DMS153 treated with DMSO at 0.1 percent for 48 hours (cell line): ENCODE data around the gene ETV6.

Source experiments
- DNase-seq: peaks from one replicate; lab custom pipeline; 2025; ENCODE audit not compliant: unreplicated experiment; lab: John Stamatoyannopoulos, UW

ETV6 gene

GRCh38 chr12:11734580-11735180 lies 85.2 kb downstream of the ETV6 start:
- DNase-seq: no peak

DNA sequence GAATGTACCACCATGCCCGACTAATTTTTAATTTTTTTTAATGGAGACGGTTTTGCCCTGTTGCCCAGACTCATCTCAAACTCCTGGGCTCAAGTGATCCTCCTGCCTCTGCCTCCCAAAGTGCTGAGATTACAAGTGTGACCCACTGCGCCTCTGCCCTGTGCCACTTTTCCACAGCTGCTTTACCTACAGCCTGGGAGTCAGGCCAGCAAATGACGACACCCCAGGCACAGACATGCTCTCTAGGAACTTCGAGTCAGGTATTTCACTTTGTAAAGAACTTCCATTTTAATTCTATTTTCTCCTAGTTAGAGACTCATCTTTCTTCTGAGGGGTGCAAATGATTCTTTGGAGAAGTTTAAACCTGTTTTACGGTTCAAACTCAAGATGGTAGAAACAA lies 89.0 kb downstream of the ETV6 start:
- DNase-seq: no peak

- no peak for DNase-seq
Measured at GRCh38 chr12:11739980-11740577, 90.6 kb downstream of the ETV6 start.

DNA sequence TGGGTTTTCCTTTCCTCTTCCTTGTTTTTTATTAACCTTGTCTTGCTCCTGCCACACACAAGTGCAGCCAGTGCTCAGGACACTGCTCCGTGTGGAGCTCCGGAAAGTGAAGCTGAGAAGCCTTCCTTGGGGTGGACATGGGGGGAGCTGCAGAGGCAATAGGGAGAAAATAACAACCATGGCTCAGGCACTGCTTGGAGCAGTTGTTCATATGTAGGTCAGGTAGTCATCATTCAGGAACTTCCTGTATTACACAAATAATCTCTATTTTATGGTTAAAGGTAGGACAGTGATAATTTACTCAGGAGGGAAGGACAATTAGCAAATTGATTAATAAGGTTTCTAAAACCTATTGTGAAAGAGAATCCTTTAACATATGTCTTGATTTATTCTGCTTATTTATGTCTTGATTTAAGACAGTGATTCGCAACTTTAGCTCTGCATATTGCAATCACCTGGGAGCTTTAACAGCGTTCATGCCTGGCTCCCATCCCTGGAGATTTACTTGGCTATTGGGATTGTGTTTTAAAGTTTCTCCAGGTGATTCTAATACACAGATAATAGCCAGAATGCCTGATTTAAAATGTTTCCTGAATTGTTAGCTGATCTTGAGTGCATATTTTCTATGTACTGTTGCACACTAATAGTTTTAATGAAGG lies 92.1 kb downstream of the ETV6 start:
- no peak for DNase-seq

- no peak for DNase-seq
Measured at GRCh38 chr12:11743423-11744409, 94.2 kb downstream of the ETV6 start.

DNA sequence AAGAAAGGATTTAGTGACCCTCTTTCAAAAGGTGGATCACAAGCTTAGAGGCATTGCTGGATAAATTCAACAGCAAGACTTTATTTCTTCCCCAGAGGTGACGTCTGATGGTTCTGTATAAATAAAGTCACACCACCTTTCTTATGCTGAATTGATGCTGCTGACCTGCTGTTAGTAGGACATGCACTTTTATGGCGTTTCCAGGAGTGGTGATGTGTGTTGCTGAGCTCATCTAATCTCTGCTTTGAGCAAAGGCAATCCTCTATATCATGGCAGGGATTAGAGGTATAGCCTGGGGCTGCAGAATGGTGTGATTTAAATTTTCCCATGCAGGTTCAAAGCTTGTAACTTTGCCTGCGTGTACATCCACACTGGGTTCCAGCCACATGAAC lies 94.9 kb downstream of the ETV6 start:
- DNase-seq: no peak

DNA sequence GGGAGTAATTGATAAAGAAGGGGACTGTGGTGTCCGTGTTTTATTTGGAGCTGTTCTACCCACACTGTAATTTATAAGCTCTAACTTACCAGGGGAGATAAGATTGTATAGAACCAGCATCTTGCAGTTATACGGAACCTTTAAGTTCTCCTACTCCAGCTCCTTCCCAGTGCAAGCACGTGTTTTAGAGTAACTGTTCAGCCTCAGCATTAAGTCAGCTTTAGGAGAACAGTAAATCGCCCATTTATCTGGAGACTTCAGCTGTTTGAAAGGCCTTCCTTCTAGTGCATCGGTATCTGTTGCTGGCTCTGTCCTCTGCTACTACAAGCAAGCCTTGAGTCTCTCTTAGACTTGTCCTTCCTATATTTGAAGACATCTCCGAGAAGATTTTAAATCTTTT lies 95.6 kb downstream of the ETV6 start:
- no peak for DNase-seq

DNA sequence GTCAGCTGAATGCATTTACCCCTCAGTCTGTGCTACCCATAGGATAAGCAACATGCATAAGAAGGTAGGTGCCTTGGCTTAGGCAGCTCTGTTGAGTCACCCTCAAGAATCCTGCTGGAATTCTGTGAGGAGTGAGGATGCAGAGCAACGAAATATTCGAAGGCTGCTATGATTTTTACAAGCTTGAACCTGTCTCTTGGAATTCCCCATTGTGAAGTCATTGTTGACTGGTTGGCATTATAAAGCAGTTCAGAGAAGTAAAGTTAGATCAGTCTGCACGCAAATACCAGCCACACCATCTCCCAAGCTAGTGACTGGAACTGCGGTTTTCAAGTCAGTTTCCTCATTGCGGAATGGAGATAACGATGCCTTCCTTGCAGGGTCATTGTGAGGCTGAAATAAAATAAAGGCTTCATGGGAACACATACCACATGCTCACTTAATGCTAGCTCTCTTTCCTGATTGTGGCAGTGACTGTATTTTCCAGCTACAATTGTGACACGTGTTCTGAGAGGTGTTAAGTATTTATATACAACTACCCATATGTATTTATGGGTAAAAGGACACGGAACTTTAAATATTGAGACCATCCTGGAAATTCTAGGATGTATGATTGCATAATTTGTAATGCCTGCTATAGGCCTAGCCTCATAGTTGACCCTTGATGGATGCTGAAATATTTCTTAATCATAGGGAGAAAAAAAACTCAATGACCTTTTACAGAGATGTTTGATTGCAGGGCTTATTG lies 96.7 kb downstream of the ETV6 start:
- no peak for DNase-seq

DNA sequence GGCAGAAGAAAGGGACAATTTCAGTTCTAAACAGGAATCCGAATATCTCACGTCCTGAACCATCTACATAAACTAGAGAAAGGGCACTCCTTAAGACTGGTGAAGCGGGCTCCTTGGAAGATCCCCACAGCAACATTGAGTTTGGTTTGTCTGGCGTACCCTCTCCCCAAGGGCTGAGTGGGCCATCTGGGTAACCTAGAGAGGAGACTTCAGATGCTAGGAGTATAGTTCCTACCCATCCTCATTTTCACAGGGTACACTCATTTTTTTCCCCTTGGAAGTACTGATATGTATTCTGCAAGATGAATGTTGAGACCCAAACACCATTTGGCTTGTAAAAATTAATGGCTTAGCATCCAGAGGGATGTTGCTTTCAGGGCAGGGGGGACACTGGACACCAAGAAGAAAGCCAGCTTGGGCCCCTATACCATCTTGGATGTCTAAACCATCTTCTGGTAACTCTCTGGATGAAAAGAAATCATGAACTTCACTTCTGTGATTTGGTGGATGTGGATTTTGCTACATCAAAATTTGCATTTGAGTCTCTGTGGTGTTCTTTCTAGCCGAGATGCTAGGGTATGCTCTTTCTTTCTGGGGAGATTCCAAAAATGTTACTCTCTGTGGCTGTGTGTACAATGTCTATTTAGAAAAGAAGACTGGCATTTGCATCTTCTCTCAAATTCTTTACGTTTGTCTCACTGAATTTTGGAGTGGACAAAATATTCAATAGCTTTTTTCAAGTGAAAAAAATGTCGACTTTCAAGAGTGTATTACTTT lies 97.7 kb downstream of the ETV6 start:
- no peak for DNase-seq

DNA sequence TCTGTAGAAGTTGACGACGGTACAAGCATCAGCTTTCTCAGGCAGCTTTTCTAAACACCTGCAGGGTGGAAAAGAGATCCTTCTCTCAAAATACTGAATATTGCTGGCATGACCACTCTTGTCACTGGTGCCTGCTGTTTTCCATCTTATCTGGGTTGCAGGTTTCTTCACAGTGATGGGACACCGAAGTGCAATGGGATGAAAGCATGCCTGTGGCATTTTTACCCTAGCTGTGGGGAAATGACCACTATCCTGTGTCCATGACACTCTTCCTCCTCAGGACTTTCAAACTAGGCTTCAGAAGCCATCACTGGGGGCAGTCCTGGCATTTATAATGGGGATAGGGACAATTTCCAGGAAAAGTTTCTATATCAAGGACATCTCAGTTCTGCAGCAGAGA lies 98.5 kb downstream of the ETV6 start:
- DNase-seq: no peak

DNA sequence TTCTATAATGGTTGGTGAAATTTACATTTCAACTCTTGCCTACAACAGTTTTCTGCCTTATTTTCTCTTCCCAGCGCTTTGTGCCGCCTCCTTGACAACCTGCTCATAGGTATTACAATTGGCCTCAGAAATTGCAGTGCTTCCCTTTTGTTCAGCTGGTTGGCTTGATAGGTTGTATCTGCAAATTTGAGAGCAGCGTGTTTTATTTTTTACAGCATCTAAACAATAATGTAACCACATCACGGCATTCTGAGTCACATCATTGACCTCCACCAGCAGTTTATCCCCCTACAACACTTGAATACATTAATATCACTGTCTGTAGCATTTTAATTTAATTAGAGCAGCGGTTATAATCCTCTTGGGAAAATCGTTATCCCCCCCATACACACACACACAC lies 99.4 kb downstream of the ETV6 start:
- no peak for DNase-seq

- DNase-seq: no peak
Measured at GRCh38 chr12:11749943-11750690, 100.6 kb downstream of the ETV6 start.

DNA sequence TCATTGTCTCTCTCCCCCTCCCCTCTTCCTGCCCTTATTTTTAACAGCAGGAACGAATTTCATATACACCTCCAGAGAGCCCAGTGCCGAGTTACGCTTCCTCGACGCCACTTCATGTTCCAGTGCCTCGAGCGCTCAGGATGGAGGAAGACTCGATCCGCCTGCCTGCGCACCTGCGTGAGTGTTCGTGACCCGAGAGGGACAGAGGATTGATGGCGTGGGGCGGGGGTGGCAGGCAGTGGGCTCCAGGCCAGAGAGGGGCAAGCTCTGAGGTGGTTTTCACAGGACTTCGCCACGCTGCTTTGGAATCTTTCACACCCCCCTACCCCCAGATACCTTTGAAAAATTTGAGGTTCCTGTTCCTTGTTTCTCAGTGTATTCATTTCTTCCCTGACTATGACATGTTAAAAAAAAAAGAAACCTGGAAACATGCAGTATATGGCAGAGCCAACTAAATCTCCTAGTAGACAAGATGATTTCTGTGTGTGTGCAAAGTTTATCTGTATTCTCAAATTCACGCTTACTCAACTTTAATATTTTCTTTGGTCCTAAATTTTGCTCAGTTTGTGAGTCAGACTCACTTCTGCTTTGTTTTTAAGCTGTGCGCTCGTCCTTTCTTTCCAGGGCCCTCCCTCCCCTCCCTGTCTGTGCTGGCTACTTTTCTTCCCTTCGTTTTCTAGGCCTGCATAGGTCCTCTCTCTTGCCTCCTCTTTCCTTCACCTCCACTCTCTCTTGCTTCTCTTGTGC lies 103.1 kb downstream of the ETV6 start:
- no peak for DNase-seq

DNA sequence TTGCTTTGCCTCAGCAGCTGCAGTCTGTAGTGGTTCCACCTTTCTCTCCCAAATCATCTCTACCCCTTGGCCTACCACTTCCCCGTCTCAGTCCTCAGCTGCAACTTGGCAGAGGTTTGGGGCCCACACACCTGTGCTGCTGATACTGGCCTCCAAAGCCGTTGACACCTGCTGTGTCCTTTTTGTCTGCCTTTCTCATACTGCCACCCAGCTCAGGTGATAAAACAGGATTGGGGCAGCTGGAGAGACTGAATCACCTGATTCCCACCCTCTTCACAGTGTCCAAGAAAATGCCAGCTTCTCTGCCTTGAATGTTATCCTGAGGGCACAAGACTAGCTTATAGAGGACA lies 103.7 kb downstream of the ETV6 start:
- no peak for DNase-seq

GRCh38 chr12:11753826-11754225 lies 104.4 kb downstream of the ETV6 start:
- no peak for DNase-seq

- no peak for DNase-seq
Measured at GRCh38 chr12:11754256-11754655, 104.8 kb downstream of the ETV6 start.

- DNase-seq: no peak
Measured at GRCh38 chr12:11755302-11755930, 105.9 kb downstream of the ETV6 start.

- DNase-seq: no peak
Measured at GRCh38 chr12:11756022-11756421, 106.5 kb downstream of the ETV6 start.
